Tibial nerve (tissue), 4 donors: Measurements from ENCODE around the gene LDB3. TPM values are rescaled to one million over a fixed set of nuclear protein-coding genes. Genes with fewer than 3 reads are reported as not detected.
A peak's percentile ranks its signal among the peaks of the same experiment; 100 is the strongest.

Source experiments
- DNase-seq, 2 donors: peaks; one replicate each; pipeline ENCODE4 v3.0.0-alpha.2; 2019; ENCODE audit warnings: low spot score in 2 of 2
- H3K27ac ChIP-seq, 4 donors: fragments of 200-600 bp; sonication (generic) in 3 of 4; one replicate each; pipeline ENCODE4 v1.5.1; 2017 to 2019; ENCODE audit warnings: mild to moderate bottlenecking in 1 of 4
- H3K27me3 ChIP-seq, 2 donors: fragments of 200-600 bp; sonication (generic) in 1 of 2; one replicate each; pipeline versions ENCODE4 v1.5.1 to v1.6.0; 2017 to 2019
- H3K36me3 ChIP-seq, 3 donors: fragments of 200-600 bp; sonication (generic); one replicate each; pipeline ENCODE4 v1.5.1; 2018 to 2019
- H3K4me1 ChIP-seq, 4 donors: fragments of 200-600 bp; sonication (generic) in 3 of 4; one replicate each; pipeline ENCODE4 v1.5.1; 2017 to 2019
- H3K4me3 ChIP-seq, 4 donors: fragments of 200-600 bp; sonication (generic) in 3 of 4; one replicate each; pipeline ENCODE4 v1.5.1; 2017 to 2019; ENCODE audit warnings: mild to moderate bottlenecking in 1 of 4, moderate library complexity in 1 of 4
- H3K9me3 ChIP-seq, 4 donors: fragments of 200-600 bp; sonication (generic) in 3 of 4; one replicate each; pipeline ENCODE4 v1.5.1; 2017 to 2019
- EP300 ChIP-seq, 2 donors: sonication (generic); formaldehyde crosslinking; IDR thresholded peaks; one replicate each; pipeline ENCODE4 v1.6.1; 2017; ENCODE audit warnings: antibody characterized with exemption in 2 of 2, mild to moderate bottlenecking in 1 of 2
- POLR2A ChIP-seq, 2 donors: fragments of 450-650 bp; IDR thresholded peaks; one replicate each; pipeline ENCODE4 v1.6.1; 2017; ENCODE audit warnings: antibody characterized with exemption in 2 of 2, mild to moderate bottlenecking in 2 of 2, moderate library complexity in 2 of 2
- WGBS, 2 donors: methylation state at CpG; one replicate each; pipeline ENCODE4 v1.1.5; 2018; 5-methylcytosine and 5-hydroxymethylcytosine counted together
- total RNA-seq, 4 donors: library from RNA; depleted of rRNA; stranded (reverse); fragments of >200 nt; gene quantifications; one replicate each; pipeline ENCODE4 v1.1.0, GENCODE V29; 2016
- TF ChIP-seq, protein P1 (sequence below), 5 experiments: fragments of 200-600 bp in 3 of 5; fragments of 450-650 bp in 2 of 5; sonication (generic) in 3 of 5; IDR thresholded peaks; one replicate each; pipeline ENCODE4 v1.5.1; 2016 to 2019; ENCODE audit warnings: antibody characterized with exemption in 5 of 5, mild to moderate bottlenecking in 3 of 5, moderate library complexity in 2 of 5

LDB3 gene
- total RNA-seq, 4 donors from 2014 or later = 5.4 to 18.6 (median 7.5) TPM

DNA sequence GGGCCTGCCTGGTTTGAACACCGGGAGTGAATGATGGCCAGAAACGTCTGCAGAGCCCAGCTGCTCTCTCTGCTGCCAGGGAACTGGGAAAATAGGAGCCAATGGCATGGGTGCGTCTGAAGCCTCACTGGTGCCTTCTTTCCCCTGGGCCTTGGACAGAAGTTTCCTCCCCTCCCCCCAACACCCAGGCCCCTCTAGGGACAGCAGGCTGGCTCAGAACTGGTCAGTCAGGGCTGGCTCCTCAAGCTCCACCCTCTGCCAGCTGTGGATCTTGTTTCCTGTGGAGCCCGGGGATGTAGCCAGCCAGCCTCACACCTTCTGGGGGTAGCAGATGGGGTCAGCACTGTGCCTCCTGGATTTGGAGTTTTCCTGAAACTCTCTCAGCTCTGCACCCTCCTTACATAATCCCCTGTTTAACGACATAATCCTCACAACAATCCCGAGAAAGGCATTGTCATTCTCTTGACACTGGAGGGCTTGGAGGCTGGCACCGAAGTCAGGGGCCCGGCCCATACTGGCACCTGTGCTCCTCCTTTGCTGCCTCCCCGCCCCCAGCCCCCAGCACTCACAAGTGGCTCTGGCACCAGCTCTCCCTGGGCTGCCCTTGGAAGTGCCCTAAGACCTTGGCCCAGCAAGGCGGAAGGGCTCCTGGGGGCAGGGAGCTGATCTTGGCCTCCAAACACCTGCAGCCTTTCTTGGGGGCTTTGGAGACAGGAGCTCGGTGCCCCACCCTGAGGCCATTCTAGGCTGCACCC lies 5.7 kb downstream of the LDB3 start:
- peaks cover 0 to 29% (median 0%) of the 10 kb centered on the region in 4 donors for H3K4me1 ChIP-seq
- no peak overlapping the region for H3K4me3 ChIP-seq
- 63% methylated on average over 11 of the region's 11 CpGs for WGBS, 2 donors
- H3K9me3 ChIP-seq = no peaks in the 10 kb centered on the region
- H3K36me3 ChIP-seq = no peaks in the 10 kb centered on the region
- no peaks in the 10 kb centered on the region for H3K27me3 ChIP-seq
- DNase-seq = no peak
- peak overlapping the region in 1 of 4 donors; percentile 9 for H3K27ac ChIP-seq
- TF ChIP-seq, protein P1, sequence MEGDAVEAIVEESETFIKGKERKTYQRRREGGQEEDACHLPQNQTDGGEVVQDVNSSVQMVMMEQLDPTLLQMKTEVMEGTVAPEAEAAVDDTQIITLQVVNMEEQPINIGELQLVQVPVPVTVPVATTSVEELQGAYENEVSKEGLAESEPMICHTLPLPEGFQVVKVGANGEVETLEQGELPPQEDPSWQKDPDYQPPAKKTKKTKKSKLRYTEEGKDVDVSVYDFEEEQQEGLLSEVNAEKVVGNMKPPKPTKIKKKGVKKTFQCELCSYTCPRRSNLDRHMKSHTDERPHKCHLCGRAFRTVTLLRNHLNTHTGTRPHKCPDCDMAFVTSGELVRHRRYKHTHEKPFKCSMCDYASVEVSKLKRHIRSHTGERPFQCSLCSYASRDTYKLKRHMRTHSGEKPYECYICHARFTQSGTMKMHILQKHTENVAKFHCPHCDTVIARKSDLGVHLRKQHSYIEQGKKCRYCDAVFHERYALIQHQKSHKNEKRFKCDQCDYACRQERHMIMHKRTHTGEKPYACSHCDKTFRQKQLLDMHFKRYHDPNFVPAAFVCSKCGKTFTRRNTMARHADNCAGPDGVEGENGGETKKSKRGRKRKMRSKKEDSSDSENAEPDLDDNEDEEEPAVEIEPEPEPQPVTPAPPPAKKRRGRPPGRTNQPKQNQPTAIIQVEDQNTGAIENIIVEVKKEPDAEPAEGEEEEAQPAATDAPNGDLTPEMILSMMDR (IDR thresholded peaks at IDR 0.05) = no peak
- TF ChIP-seq EP300 (IDR thresholded peaks at IDR 0.05) (no peak), POLR2A (IDR thresholded peaks at IDR 0.05) (no peak)

DNA sequence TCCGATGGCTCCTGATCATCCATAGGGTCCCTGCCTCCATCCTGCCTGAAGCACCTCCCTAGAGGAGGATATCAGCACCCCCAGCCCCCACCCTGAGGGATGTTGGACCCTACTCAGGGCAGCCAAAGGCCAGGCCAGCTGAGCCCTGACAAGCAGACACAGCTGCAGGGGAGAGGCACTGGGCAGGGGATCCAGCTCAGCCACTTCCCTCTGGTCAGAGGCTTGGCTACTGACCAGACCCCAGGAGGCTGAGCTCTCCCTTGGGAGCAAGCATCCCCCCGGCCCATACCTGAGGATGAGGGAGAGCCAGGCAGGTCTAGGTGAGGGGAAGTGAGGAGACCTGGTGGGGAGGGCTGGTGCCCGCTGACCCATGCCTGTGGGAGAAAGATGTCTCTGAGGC lies 6.6 kb downstream of the LDB3 start:
- no peak for DNase-seq
- Histone ChIP-seq H3K27me3 (no peaks in the 10 kb centered on the region), H3K27ac (no peak overlapping the region), H3K36me3 (no peaks in the 10 kb centered on the region), H3K4me3 (no peak overlapping the region), H3K4me1 (peaks cover 0 to 29% (median 0%) of the 10 kb centered on the region in 4 donors), H3K9me3 (no peaks in the 10 kb centered on the region)
- TF ChIP-seq, protein P1 (IDR thresholded peaks at IDR 0.05) = no peak
- TF ChIP-seq EP300 (IDR thresholded peaks at IDR 0.05) = no peak
- no peak for TF ChIP-seq POLR2A (IDR thresholded peaks at IDR 0.05)
- WGBS, 2 donors = 82 to 90% methylated on average over 2 of the region's 3 CpGs

DNA sequence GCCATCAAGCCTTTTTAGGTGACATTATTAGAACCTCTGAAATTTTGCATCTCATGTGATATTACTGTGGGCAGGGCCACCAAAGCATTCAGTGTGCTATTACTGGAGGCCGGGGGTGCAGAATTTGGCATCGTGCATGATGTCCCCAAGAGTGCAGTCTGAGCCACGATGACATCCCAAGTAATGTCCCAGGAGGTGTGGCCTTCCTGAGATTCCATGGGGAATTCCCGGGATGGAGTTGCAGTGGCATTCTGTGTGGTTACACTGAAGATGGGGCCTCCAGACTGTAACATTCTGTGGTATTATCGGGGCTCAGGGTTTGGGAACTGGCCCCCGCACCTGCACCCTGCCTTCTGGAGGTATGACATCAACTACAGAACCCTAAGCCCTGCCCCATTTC lies 9.1 kb downstream of the LDB3 start:
- DNase-seq = no peak
- WGBS, 2 donors = 65 to 83% methylated on average over 6 of the region's 6 CpGs
- TF ChIP-seq, protein P1 (IDR thresholded peaks at IDR 0.05) = no peak
- no peak for TF ChIP-seq POLR2A (IDR thresholded peaks at IDR 0.05)
- no peak for TF ChIP-seq EP300 (IDR thresholded peaks at IDR 0.05)
- Histone ChIP-seq H3K9me3 (no peaks in the 10 kb centered on the region), H3K27me3 (no peaks in the 10 kb centered on the region), H3K4me3 (no peak overlapping the region), H3K36me3 (no peaks in the 10 kb centered on the region), H3K4me1 (peaks cover 0 to 30% (median 0%) of the 10 kb centered on the region in 4 donors), H3K27ac (no peak overlapping the region)

DNA sequence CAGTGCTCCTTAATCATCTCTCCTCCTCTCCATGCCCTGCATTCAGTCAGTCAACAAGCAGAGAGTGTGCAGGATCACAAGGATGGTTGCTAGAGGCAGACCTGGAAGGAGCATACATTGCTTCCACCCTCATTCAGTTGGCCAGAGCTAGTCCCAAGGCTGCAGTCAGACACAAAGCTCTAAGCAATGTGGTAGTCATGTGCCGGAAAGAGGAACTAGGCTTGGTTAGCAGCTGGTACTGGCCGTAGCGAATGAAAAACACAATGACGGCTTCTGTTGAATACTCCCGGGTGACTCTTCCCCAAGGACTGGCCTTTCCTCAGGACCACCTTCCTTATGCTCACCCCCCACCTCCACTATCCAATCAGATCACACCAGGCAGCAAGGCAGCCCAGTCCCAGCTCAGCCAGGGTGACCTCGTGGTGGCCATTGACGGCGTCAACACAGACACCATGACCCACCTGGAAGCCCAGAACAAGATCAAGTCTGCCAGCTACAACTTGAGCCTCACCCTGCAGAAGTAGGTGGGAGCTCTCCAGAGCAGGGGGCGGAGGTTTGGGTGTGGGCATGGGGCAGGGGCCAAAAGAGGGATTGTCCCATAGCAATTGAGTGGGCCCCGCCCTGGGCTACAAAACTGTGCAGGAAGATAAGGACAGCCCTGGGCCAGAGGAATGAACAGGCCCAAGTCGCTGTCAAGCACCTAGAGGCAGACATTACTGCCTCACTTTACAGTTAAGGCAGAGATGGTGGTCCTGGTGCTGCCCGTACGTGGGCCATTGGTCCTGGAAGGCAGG lies 10.9 kb downstream of the LDB3 start:
- Histone ChIP-seq H3K9me3 (no peaks in the 10 kb centered on the region), H3K4me1 (peaks cover 0 to 23% (median 0%) of the 10 kb centered on the region in 4 donors), H3K36me3 (no peaks in the 10 kb centered on the region), H3K4me3 (no peak overlapping the region), H3K27ac (no peak overlapping the region), H3K27me3 (no peaks in the 10 kb centered on the region)
- TF ChIP-seq EP300 (IDR thresholded peaks at IDR 0.05) = no peak
- no peak for TF ChIP-seq POLR2A (IDR thresholded peaks at IDR 0.05)
- TF ChIP-seq, protein P1 (IDR thresholded peaks at IDR 0.05) = no peak
- 75 to 81% methylated on average over 13 of the region's 13 CpGs for WGBS, 2 donors
- DNase-seq = peak in 1 of 2 donors; percentile 8

DNA sequence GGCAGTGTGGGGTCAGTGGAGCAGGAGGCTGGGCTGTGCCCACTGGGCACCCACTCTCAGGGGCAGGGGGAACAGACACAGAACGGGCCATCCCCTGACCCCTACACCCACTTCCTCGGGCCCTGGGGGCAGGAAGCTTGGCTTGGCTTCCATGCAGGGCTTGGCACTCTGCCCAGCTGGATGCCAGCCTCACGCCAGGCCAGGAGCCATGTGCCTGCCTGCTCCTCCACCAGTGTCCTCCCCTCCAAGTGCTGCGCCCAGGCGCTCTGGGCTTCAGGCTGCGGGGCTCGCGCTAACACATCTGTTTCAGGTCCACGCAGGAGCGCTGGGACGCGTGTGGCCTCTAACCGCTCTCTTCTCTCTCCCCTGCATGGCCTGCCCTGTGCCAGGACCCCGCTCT lies 12.7 kb downstream of the LDB3 start:
- H3K36me3 ChIP-seq = no peaks in the 10 kb centered on the region
- peaks cover 0 to 31% (median 0%) of the 10 kb centered on the region in 4 donors for H3K4me1 ChIP-seq
- no peak overlapping the region for H3K4me3 ChIP-seq
- whole genome bisulfite sequencing, 2 donors = 73 to 76% methylated on average over 7 to 13 of the region's 14 CpGs
- no peak for DNase-seq
- no peaks in the 10 kb centered on the region for H3K9me3 ChIP-seq
- no peaks in the 10 kb centered on the region for H3K27me3 ChIP-seq
- TF ChIP-seq POLR2A (IDR thresholded peaks at IDR 0.05) (no peak), EP300 (IDR thresholded peaks at IDR 0.05) (no peak)
- TF ChIP-seq, protein P1 (IDR thresholded peaks at IDR 0.05) = no peak
- H3K27ac ChIP-seq = no peak overlapping the region
